HG03565 (cell line): ENCODE data around the gene CPLANE2.
"Not testable (repeated sequence)": the region's sequence is repeated elsewhere in the genome, so short reads cannot be mapped to it uniquely, and the experiment has no call there.

Source experiments
- ATAC-seq: cut with Tn5 transposase; IDR thresholded peaks from one replicate; pipeline ENCODE4 v1.9.1; 2021; ENCODE audit warnings: mild to moderate bottlenecking, moderate library complexity; ENCODE audit not compliant: unreplicated experiment

CPLANE2 gene

DNA sequence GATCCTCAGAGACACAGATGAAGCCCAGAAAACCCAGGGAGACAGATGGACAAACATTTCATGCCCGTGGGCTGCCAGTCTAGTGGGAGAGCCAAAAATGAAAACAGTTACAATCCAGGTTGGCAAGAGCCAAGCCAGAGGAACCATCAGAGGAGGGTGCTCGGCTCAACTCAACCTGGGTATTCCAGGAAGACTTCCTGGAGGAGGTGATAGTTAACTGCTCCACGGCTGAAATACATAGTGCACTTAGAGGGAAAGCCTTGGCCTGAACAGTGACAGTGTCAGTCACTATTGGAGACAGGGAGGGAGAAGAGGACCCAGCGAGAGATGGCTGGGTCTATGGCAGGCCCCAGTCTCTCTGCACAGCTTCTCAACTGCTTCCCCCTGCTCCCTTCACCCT is 26.4 kb downstream of the CPLANE2 start:
- ATAC-seq: no peak

DNA sequence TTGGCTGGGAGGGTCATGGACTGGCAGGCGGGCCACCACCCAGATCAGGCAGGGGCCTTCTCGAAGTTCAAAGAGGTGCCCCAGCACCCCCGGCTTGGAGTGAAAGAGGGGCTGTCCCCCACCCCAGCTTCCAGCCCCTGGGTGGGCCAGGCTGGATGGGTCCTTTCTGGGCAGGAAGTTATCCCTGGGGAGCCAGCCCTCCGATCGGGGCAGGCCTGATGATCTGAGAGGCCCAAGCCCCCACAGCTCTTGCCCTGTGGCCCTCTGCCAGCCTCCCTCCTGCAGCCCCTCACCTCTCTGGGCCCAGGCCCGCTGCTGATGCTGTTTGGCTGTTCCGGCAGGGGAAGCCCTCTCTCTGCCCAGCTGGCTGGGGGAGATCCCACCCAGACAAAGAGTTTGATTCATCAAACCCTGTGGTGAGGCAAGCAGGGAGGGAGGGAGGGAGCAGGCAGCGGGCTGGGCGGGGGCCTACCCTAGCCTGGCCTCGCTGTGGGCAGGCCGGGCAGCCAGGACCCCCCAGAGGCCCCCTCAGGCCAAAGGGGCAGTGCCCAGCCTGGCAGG is 27.1 kb downstream of the CPLANE2 start:
- ATAC-seq: no peak

DNA sequence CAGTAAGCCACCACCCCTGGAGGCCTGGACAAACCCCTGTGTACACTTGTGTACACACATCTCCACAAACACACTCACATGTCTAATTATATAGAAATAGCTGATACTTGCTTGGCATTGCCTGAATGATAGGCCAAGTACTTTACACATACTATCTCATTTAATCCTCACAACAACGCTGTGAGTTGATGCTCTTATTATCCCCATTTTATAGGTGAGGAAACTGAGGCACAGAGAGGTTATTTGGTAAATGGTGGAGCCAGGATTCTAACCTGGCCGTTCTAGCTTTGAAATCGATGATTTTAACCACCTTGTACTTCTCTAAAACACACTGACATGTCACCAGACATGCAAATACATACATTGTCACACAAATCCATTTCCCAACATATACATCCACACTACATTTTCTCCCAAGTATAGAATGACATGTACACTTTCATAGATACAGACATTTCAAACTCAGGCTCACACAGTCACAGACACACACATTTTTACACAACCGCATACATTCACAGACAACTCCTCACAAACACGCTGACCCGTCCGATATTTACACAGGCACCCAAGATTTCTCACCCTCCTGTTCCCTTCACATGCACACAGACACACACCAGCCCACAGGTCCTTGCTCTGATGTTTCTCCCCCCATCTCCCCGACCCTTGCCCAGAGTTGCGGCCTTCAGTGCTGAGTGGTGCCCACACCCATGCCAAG is 27.7 kb downstream of the CPLANE2 start:
- no peak for ATAC-seq

DNA sequence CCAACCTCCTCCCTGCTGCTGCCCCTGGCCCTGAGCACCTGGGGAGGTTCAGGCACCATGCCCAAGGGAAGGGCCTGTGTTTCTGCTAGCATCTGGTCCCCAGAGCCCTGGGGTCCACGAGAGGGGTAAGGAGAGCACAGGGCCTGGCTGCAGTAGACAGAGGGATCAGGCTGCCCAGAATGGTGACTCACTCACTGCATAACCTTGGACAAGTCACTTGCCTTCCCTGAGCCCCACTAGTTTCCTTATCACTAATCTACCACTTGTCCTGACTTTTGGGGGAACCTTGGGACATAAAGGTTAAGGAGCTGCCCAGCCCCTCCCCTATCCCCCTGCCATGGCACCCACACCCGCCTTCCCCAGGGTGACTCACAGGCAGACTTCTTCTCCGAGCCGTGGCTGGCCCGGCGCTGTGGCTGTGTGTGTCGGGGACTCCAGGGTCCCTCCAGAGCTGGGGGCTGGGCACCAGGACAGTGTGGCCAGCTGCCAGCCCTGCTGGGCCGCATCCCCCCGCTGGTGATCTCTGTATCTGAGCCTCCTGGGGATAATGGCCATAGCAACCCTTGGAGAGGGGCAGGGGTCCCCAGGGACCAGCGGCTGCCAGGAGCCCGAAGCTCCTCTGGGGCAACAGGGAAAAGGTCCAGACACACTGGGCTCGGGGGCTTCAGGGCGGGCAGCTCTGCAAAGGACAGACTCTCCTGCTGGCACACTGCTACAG is 28.6 kb downstream of the CPLANE2 start:
- no peak for ATAC-seq

DNA sequence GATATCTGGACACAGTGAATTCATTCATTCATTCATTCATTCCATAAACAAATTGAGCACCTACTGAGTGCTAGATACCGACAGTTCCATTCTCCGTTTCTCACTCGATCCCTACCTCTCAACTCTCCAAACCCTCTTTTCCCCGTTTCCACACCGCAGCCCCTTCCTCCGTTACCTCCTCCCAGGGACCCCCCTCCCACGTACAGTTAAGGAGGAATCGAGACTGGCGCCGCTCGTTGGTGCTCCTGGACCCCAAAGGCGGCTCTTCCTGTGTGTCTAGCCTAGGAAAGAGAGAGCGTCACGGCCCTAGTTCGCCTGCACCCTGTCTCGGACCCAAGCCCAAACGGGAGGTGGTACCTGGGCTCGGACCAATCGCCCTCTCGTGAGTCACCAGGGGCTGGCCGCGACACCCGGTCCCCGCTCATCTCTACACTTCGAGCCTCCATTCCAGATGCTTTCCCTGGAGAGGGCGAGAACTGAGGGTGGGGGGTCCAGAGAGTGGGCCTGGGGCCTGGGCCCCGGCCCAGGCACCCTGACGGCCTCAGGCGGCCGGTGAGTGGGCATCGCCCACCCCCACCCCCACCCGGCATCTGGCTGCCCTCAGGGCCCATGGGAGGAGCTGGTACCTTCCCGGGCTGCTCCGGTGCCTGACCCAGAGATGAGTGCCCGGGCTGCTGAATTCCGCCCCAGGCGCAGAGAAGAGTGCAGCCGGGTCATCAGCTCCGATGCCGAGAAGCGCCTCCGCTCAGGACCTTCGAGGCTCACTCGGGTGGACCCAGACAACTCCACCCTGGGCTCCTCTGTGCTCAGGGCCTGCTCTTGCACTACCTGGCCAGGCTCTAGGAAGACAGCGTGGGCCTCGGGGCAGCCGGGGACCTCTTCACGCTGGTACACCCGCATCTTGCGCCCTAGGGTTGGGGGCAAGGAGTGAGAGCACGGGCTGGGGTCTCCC is 29.4 kb downstream of the CPLANE2 start:
- no peak for ATAC-seq

DNA sequence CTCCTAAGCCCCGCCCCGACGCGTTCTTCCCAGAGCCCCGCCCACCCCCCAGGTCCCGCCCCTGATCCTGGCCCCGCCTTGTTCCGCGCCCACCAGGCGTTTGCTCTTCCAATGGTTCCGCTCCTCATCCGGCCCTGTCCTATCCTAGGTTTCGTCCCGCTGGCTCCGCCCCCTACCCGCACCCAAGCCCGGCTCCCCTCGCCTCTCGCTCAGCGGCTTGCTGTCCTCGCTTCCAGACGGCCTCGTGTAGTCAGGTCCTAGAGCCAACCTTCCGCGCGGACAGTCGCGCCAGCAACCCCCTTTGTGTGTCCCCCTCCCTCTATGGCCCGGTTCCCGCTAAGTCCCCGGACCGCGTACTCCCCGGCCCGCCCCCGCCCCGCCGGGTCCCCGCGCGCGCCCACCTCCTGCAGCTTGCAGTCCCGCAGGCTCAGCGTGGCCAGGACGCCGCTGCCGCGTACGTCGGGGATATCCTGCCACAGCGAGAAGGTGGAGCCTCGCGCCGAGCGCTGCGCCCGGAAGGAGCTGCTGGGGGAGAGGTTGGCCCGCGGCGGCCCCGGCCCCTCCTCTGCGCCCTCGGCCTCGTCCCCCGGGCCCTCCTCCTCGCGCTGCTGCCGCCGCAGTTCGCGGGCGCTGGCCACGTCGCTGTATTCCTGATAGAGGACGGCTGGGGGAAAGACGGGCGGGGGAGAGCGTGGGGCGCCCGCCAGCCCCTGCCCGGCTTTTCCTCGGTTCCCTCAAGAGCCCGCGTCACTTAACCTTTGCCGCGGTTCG is 30.3 kb downstream of the CPLANE2 start:
- ATAC-seq: no peak

GRCh38 chr1:16205891-16206546 is 31.0 kb downstream of the CPLANE2 start:
- no peak for ATAC-seq

GRCh38 chr1:16205334-16205671 is 31.7 kb downstream of the CPLANE2 start:
- ATAC-seq: no peak

GRCh38 chr1:16204634-16205333 is 32.2 kb downstream of the CPLANE2 start:
- no peak for ATAC-seq

DNA sequence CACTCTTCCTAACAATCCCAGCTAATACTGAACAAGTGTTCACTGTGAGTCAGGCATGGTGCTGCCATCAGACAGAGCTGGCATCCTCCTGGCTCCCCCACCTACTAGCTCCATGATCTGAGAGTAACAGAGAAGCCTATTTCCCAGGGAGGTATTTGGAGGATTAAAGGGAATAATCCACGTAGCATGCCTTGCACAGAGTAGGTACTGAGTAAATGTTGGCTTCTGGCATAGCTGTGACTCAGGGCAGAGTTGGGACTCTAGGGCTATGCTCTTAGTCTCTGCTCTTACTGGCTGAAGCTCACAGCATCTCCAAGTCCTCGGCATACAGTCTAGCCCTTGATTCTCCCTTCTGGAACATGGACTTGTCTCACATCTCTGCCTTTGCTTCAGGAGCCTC is 32.8 kb downstream of the CPLANE2 start:
- no peak for ATAC-seq

DNA sequence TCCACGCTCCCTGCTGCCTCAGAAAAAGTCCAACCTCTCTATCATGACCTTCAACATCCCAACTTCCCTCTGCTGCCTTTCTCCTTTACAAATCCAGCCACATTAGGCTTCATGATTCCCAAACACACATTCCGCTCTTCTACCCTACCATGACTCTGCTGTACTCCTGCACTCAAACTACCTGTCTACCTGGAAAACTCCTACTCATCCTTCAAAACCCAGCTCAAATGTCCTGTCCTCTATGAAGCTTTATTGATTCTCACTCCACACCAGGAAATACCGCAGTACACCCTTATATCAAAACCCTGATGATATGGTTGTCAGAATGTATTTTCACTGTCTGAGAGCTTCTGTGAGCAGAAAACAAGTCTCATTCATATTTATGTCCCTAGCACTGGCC is 33.4 kb downstream of the CPLANE2 start:
- no peak for ATAC-seq

DNA sequence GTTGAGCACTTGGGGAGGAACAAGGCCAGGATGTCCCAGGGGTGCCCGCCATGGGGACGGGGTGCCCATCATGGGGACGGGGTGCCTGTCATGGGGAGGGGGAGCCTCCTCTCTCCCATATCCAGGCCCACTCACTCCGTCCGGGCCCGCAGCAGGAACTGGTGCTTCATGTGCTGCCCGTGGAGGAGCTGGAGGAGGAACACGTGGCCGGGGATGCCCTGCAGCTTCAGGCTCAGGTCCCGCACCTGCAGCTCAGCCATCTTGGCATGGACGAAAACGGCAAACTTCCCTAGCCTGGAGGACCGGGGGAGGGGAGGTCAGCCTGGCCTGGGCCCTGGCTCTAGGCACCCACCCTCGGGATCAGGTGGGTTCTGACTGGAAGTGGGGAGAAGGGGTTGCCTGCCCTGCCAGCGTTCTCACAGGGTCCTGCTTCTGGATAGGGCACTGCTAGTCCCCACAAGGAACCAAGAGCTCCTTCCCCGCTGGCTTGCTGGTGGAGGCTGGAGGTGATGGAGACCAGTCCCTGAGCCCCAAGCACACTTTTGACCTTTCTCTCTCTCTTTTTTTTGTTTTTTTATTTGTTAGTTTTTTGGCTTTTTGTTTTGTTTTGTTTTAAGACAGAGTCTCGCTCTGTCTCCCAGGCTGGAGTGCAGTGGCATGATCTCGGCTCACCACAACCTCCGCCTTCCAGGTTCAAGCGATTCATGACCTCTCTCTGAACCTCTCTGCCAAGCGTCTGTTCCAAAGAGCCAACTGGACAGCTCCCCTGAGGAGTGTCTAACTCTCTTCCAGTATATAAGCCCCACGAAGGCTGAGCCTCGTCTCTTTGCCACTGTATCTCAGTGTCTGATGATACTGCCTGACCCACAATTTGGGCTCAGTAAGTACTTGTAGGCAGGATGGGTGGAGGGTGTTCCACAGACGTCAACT is 34.4 kb downstream of the CPLANE2 start:
- no peak for ATAC-seq

GRCh38 chr1:16199700-16200099 is 37.3 kb downstream of the CPLANE2 start:
- ATAC-seq: no peak

GRCh38 chr1:16199157-16199501 is 37.9 kb downstream of the CPLANE2 start:
- no peak for ATAC-seq

DNA sequence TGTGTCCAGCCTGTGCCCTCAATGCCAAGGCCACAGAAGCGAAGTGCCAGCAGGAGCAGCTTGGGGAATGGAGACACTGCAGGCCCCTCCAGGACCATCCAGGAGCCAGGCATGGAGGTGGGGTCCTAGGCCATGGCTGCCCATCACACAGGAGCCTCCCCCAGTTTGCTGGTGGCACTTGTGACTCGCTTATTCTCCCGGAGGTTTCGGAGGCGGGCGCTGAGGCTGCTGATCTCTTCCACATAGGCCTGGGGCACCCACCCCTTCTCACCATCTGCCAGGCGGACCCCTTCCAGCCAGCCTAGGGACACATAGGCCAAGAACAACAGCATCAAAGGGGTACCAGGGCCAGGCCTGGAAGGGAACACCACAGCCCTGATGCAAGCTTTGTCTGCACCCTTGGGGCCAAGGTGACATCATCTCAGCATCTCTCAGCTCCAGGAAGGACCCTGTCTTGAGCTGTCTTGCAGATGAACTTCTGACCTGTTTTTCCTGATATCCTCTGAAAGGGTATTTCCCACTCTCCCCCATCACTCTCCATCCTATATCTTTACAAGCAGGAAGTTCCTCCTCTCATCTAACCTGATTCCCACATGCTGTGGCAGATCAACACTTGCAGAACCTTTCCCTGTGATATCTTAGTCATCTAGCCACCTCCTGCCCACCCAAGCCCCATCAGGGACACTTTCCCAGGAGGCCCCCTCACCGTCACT is 38.4 kb downstream of the CPLANE2 start:
- ATAC-seq: no peak

DNA sequence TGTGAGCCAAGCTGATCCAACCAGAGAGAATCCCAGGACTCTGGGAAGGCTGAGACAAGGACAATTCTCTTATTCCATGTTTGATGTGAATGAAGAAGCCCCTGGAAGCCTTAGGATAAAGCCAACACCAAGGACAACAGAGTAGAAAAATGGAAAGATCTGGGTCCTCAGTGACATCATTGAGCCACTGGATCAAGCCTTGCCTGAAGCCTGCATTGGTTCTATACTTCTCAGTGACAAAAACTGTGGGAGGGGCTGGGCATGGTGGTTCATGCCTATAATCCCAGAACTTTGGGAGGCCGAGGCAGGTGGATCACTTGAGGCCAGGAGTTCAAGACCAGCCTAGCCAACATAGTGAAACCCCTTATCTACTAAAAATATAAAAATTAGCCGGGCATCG is 40.1 kb downstream of the CPLANE2 start:
- ATAC-seq: no peak

GRCh38 chr1:16196139-16196538 is 40.8 kb downstream of the CPLANE2 start:
- not testable (repeated sequence) for ATAC-seq

- no peak for ATAC-seq
Measured at GRCh38 chr1:16195518-16195905, 41.5 kb downstream of the CPLANE2 start.
